Neural progenitor cell (in vitro differentiated cells): Measurements from ENCODE around the gene RAX. TPM values are rescaled to one million over a fixed set of nuclear protein-coding genes. Genes with fewer than 3 reads are reported as not detected.

Source experiments
- DNase-seq: peaks from one replicate; pipeline ENCODE4 v3.0.0-alpha.2; 2016; ENCODE audit warnings: low spot score
- H2AFZ ChIP-seq: fragments of 200-600 bp; sonication (generic); replicated peaks from 2 replicates; pipeline ENCODE4 v1.6.1; 2016; ENCODE audit warnings: antibody characterized with exemption
- H3F3A ChIP-seq: fragments of 200-600 bp; sonication (generic); 2 replicates; pipeline ENCODE4 v1.6.1; 2016; ENCODE audit warnings: antibody characterized with exemption, low read depth
- H3K27ac ChIP-seq: fragments of 200-600 bp; sonication (generic); 2 replicates; pipeline ENCODE4 v1.5.1; 2016; ENCODE audit warnings: mild to moderate bottlenecking
- H3K27me3 ChIP-seq: fragments of 200-600 bp; sonication (generic); 2 replicates; pipeline ENCODE4 v1.6.1; 2016; ENCODE audit warnings: mild to moderate bottlenecking, moderate library complexity
- H3K36me3 ChIP-seq: fragments of 200-600 bp; sonication (generic); 2 replicates; pipeline ENCODE4 v1.5.1; 2016
- H3K4me1 ChIP-seq: fragments of 200-600 bp; sonication (generic); 2 replicates; pipeline ENCODE4 v1.6.1; 2016; ENCODE audit warnings: mixed run types
- H3K4me2 ChIP-seq: fragments of 200-600 bp; sonication (generic); 2 replicates; pipeline ENCODE4 v1.6.1; 2016
- H3K4me3 ChIP-seq: fragments of 200-600 bp; sonication (generic); 2 replicates; pipeline ENCODE4 v1.5.1; 2016
- H3K79me2 ChIP-seq: fragments of 200-600 bp; sonication (generic); 2 replicates; pipeline ENCODE4 v1.6.1; 2016; ENCODE audit warnings: low read depth
- H3K9ac ChIP-seq: fragments of 200-600 bp; sonication (generic); 2 replicates; pipeline ENCODE4 v1.6.1; 2016
- H3K9me3 ChIP-seq: fragments of 200-600 bp; sonication (generic); 2 replicates; pipeline ENCODE4 v1.5.1; 2016; ENCODE audit warnings: low read depth
- H4K20me1 ChIP-seq: fragments of 200-600 bp; sonication (generic); 2 replicates; pipeline ENCODE4 v1.6.1; 2016; ENCODE audit warnings: low read depth
- H3K27ac Mint-ChIP-seq: 3 replicates; pipeline ENCODE4 v1.8.0; 2021; ENCODE audit warnings: mixed read lengths
- H3K27me3 Mint-ChIP-seq: 2 replicates; pipeline ENCODE4 v1.8.0; 2022; ENCODE audit warnings: low read depth, mild to moderate bottlenecking, inconsistent platforms, moderate library complexity, mixed read lengths; ENCODE audit not compliant: insufficient read depth
- H3K36me3 Mint-ChIP-seq: 3 replicates; pipeline ENCODE4 v1.8.0; 2021; ENCODE audit warnings: mixed read lengths
- H3K4me1 Mint-ChIP-seq: 3 replicates; pipeline ENCODE4 v1.8.0; 2021; ENCODE audit warnings: mixed read lengths
- H3K4me3 Mint-ChIP-seq: 3 replicates; pipeline ENCODE4 v1.8.0; 2021; ENCODE audit warnings: mild to moderate bottlenecking, moderate library complexity, mixed read lengths
- H3K9me3 Mint-ChIP-seq: 3 replicates; pipeline ENCODE4 v1.8.0; 2020; ENCODE audit warnings: mixed read lengths
- CTCF ChIP-seq: fragments of 200-600 bp; sonication (generic); IDR thresholded peaks from 2 replicates; pipeline ENCODE4 v1.5.1; 2017; ENCODE audit warnings: antibody characterized with exemption, mild to moderate bottlenecking
- EZH2 ChIP-seq: fragments of 200-600 bp; sonication (generic); IDR thresholded peaks from 2 replicates; pipeline ENCODE4 v1.6.1; 2017; ENCODE audit warnings: antibody characterized with exemption, mild to moderate bottlenecking, moderate library complexity
- EZH2phosphoT487 ChIP-seq: fragments of 200-600 bp; sonication (generic); IDR thresholded peaks from 2 replicates; pipeline ENCODE4 v1.6.1; 2017; ENCODE audit warnings: antibody characterized with exemption
- total RNA-seq: library from RNA; depleted of rRNA; stranded (reverse); fragments of >200 nt; gene quantifications from 2 replicates; pipeline ENCODE4 v1.2.3, GENCODE V29; 2015; ENCODE audit warnings: low replicate concordance

Gene RAX
- total RNA-seq, 1 donor from 2014 or later: 20.7 TPM

- no peak overlapping the region for H3K27ac Mint-ChIP-seq
- no peak overlapping the region for H3K4me2 ChIP-seq
- peaks cover 12% of the 10 kb centered on the region for H3F3A ChIP-seq
- H3K27ac ChIP-seq: no peak overlapping the region
- peaks cover 36% of the 10 kb centered on the region for H3K27me3 ChIP-seq
- peaks cover 6% of the 10 kb centered on the region for H3K27me3 Mint-ChIP-seq
- no peak overlapping the region for H3K4me3 ChIP-seq
- H3K4me1 Mint-ChIP-seq: peaks cover 3% of the 10 kb centered on the region
- H4K20me1 ChIP-seq: no peaks in the 10 kb centered on the region
- H3K9me3 Mint-ChIP-seq: no peaks in the 10 kb centered on the region
- DNase-seq: no peak
- no peaks in the 10 kb centered on the region for H3K36me3 Mint-ChIP-seq
- no peak overlapping the region for H3K9ac ChIP-seq
- no peaks in the 10 kb centered on the region for H3K4me1 ChIP-seq
- H2AFZ ChIP-seq: no peak overlapping the region
- no peaks in the 10 kb centered on the region for H3K36me3 ChIP-seq
- no peaks in the 10 kb centered on the region for H3K79me2 ChIP-seq
- TF ChIP-seq CTCF: no peak
- no peak for TF ChIP-seq EZH2
- TF ChIP-seq EZH2phosphoT487: no peak
- no peaks in the 10 kb centered on the region for H3K9me3 ChIP-seq
- no peak overlapping the region for H3K4me3 Mint-ChIP-seq
These were observed 40.2 kb downstream of the RAX start for GRCh38 chr18:59233017-59233410.

- H4K20me1 ChIP-seq: no peaks in the 10 kb centered on the region
- Mint-ChIP-seq H3K36me3 (no peaks in the 10 kb centered on the region), H3K4me3 (no peak overlapping the region), H3K4me1 (peaks cover 3% of the 10 kb centered on the region), H3K27me3 (peaks cover 6% of the 10 kb centered on the region), H3K9me3 (no peaks in the 10 kb centered on the region), H3K27ac (no peak overlapping the region)
- peak; percentile 20 for DNase-seq
- no peaks in the 10 kb centered on the region for H3K79me2 ChIP-seq
- no peaks in the 10 kb centered on the region for H3K9me3 ChIP-seq
- no peak overlapping the region for H3K4me2 ChIP-seq
- no peak overlapping the region for H3K4me3 ChIP-seq
- H2AFZ ChIP-seq: no peak overlapping the region
- peaks cover 42% of the 10 kb centered on the region for H3K27me3 ChIP-seq
- H3K27ac ChIP-seq: no peak overlapping the region
- no peak for TF ChIP-seq CTCF
- no peak for TF ChIP-seq EZH2phosphoT487
- TF ChIP-seq EZH2: no peak
- no peaks in the 10 kb centered on the region for H3K36me3 ChIP-seq
- H3K4me1 ChIP-seq: no peaks in the 10 kb centered on the region
- H3K9ac ChIP-seq: no peak overlapping the region
- H3F3A ChIP-seq: peaks cover 12% of the 10 kb centered on the region
These were observed 40.8 kb downstream of the RAX start for GRCh38 chr18:59232309-59233016.

- Histone ChIP-seq H3K9me3 (no peaks in the 10 kb centered on the region), H4K20me1 (no peaks in the 10 kb centered on the region), H3K79me2 (no peaks in the 10 kb centered on the region), H3K27ac (no peak overlapping the region), H3F3A (peaks cover 12% of the 10 kb centered on the region), H3K36me3 (no peaks in the 10 kb centered on the region), H3K9ac (no peak overlapping the region), H3K4me1 (no peaks in the 10 kb centered on the region), H3K27me3 (peaks cover 48% of the 10 kb centered on the region), H3K4me2 (no peak overlapping the region), H3K4me3 (no peak overlapping the region), H2AFZ (no peak overlapping the region)
- H3K9me3 Mint-ChIP-seq: no peaks in the 10 kb centered on the region
- peaks cover 6% of the 10 kb centered on the region for H3K27me3 Mint-ChIP-seq
- no peak for DNase-seq
- peaks cover 3% of the 10 kb centered on the region for H3K4me1 Mint-ChIP-seq
- H3K36me3 Mint-ChIP-seq: no peaks in the 10 kb centered on the region
- no peak overlapping the region for H3K4me3 Mint-ChIP-seq
- no peak overlapping the region for H3K27ac Mint-ChIP-seq
- TF ChIP-seq EZH2 (no peak), CTCF (no peak), EZH2phosphoT487 (no peak)
These were observed 41.4 kb downstream of the RAX start for GRCh38 chr18:59231877-59232276.
